Activated CD8-positive, alpha-beta memory T cell treated with anti-CD3 and anti-CD28 coated beads for 24 hours (primary cell): ENCODE results near the gene LYZL2.
"Not testable (repeated sequence)": the region's sequence is repeated elsewhere in the genome, so short reads cannot be mapped to it uniquely, and the experiment has no call there.

Experiments
- DNase-seq: peaks from one replicate; pipeline ENCODE4 v3.0.0-alpha.2; 2020

Gene LYZL2

DNA sequence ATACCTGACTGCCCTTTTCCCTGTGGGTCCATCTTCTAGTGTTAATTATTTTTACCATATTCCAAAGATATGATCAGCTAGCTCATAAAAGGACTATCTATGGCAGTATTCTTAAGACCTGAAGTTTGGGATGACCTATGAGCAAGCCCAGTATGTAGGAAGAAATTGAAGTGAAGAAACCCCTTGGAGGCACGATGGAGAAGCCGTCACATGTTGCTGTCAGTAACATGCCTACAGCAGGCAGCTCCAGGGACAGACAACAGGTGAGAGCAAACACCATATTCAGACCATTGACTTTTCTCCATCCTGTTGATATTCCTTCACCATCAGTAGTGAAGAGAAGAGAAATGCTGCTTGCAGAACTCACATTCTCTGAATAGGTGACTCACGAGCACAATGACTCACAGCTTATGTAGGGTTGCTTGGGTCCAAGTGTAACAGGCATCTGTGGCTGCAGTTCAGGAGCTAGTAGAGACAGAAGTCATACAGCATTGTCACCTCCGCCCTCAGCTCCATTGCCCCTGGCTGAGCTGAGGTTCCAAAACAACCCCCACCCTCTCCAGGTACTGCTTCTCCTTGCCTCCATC lies 8.4 kb upstream of the LYZL2 start:
- DNase-seq, result no peak

DNA sequence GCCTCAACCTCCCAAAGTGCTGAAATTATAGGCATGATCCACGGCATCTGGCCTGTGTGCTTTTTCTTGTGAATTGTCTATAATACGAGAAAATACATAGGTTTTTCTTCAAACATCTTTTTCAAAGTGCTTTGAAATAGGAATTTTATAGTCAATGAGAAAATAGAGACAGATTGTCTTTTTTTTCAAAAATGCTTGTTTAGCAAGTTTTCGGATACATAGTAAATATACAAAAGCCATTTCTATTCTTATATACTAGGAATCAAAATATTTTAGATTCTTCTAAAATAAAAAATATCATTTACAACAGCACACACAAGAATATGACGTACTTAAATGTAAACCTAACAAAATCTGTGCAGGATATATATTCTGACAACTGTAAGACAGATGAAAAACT lies 1.6 kb upstream of the LYZL2 start:
- no peak for DNase-seq

GRCh38 chr10:30630571-30630970 lies 1.0 kb upstream of the LYZL2 start:
- no peak for DNase-seq

- not testable (repeated sequence) for DNase-seq
Observed at GRCh38 chr10:30628576-30628975, 977 bp downstream of the LYZL2 start.

GRCh38 chr10:30626837-30627236 lies 2.7 kb downstream of the LYZL2 start:
- DNase-seq, result not testable (repeated sequence)

- DNase-seq, result not testable (repeated sequence)
Observed at GRCh38 chr10:30626196-30626595, 3.4 kb downstream of the LYZL2 start.

- DNase-seq, result no peak
Observed at GRCh38 chr10:30625080-30625479, 4.5 kb downstream of the LYZL2 start.

DNA sequence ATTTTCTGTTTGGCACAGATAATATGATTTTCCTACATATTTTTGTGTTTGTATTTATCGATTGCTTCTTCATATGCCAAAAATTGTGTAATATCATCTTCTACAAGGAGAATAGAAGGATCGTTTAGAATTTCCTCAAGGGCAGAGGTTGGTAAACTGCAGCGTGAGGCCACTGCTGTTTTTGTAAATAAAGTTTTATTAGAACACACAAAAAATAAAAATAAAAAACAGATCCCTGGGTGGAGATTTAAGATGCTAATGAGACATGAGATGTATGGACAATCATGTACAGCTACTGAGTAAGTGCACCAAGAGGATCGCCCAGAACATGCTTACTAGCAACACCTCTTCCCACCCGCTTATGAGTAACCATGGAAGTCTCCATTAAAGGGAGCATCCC lies 9.6 kb downstream of the LYZL2 start:
- DNase-seq, result no peak

DNA sequence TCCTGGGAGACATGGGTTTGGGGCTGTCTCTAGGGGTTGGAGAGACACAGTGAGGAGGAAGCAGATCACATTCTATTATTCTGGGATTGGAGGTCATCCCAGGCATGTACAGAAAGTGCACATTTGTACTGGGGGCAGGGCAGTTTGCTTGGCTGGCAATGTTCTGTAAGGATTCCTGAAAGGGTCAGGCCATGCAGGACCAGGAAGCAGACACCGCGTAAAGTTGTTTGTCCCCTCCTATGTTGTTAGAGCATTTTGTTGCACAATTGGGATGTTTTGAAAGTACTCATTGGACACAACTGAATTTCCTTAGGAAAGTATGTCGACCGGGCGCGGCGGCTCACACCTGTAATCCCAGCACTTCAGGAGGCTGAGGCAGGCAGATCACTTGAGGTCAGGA lies 12.5 kb downstream of the LYZL2 start:
- DNase-seq, result no peak

GRCh38 chr10:30611041-30611440 lies 18.5 kb downstream of the LYZL2 start:
- DNase-seq, result not testable (repeated sequence)

DNA sequence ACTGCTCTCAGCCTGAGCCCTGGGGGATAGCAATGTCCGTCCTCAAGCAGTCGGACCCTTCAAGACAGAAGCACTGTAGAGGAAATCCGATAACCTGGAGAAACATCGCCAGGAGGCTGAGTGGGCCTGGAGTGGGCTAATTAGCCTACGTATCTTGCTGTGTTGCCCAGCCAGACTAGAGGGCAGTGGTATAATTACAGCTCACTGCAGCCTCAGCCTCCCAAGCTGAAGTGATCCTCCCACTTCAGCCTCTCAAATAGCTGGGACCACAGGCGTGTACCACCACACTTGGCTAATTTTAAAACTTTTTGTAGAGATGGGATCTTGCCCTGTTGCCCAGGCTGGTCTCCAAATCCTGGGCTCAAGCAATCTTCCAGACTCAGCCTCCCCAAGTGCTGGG lies 21.7 kb downstream of the LYZL2 start:
- DNase-seq, result no peak

GRCh38 chr10:30606313-30606712 lies 23.2 kb downstream of the LYZL2 start:
- DNase-seq, result no peak

DNA sequence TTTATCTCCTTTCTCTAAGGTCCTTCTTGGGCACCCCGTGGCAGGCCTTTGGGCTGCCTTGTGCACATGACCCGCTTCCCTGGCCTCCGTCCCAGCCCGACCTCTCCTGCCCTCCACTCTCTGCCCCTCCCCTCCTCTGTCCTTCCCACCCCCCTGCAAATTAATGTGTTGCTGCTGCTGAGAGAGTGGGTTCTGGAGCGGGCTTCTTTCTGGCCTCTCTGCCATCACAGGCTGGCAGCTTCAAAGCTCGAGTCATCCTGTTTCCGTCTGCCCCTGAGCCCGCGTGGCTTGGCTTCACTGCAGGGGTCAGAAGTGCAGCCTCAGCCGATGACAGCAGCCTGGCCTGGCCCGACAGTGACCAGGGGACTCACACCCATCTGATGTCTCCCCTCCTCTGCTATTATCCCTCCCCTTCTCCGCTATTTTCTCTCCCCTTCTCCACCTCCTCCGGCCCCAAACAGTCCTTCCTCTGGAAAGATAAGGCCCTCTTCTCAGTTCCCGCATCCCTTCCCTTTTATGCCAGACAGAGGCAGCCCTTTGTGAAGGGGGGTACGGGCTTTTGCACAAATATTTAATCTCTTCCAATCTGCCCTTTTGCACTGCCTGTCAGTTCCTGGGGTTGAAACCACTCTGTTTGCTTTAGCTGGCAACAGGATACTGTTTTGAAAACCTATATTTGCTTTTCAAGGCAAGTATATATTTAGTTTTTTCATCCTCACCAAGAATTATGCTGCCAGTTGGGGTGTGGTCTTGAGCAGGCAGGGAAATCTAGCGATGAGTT lies 24.0 kb downstream of the LYZL2 start:
- DNase-seq, result not testable (repeated sequence)

DNA sequence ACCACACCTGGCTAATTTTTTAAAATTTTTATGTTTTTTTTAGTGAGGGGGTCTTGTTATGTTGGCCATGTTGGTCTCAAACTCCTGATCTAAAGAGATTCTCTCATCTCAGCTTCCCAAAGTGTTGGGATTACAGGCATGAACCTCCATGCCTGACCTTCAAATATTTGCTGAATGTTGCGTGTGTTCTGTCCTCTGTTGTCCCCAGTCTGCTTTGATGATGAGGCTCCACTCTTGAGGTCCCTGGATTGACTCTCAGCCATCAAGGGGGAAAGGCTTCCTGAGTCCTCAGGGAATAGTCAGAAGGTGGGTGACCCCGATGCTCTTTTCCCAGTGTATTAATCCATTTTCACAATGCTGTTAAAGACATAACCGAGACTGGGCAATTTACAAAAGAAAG lies 26.0 kb downstream of the LYZL2 start:
- no peak for DNase-seq

- DNase-seq, result no peak
Observed at GRCh38 chr10:30602747-30603146, 26.8 kb downstream of the LYZL2 start.

- no peak for DNase-seq
Observed at GRCh38 chr10:30600005-30600404, 29.5 kb downstream of the LYZL2 start.

DNA sequence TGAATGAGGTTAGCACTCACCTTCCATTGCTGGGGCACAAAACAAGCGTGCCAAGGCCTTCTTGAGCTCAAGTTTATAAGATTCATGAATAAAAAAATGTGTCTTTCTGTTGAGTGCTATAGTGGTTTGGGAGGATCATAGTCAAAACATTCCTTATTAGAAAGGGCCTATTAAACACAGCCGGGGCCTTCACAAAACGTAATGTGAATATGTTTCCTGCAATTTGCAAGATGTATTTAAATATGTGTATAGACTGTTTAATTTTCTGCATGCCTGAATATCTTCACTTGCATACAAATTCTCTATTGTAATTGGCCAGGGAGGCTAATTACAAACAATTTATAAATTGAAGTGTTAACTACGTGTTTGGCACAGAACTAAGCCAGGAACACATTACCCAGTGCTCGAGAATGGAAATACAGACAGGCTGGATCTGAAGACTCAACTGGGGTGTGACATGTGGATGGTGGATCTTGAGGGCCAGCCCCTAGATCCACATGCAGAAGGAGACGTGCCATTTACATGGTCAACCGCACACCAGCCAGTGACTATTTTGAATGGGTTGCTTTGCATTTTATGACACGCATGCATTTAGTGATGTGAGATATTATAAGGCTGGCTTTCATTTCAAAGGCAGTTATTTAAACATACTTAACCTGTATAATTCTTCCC lies 31.3 kb downstream of the LYZL2 start:
- no peak for DNase-seq

- not testable (repeated sequence) for DNase-seq
Observed at GRCh38 chr10:30597433-30597824, 32.1 kb downstream of the LYZL2 start.

DNA sequence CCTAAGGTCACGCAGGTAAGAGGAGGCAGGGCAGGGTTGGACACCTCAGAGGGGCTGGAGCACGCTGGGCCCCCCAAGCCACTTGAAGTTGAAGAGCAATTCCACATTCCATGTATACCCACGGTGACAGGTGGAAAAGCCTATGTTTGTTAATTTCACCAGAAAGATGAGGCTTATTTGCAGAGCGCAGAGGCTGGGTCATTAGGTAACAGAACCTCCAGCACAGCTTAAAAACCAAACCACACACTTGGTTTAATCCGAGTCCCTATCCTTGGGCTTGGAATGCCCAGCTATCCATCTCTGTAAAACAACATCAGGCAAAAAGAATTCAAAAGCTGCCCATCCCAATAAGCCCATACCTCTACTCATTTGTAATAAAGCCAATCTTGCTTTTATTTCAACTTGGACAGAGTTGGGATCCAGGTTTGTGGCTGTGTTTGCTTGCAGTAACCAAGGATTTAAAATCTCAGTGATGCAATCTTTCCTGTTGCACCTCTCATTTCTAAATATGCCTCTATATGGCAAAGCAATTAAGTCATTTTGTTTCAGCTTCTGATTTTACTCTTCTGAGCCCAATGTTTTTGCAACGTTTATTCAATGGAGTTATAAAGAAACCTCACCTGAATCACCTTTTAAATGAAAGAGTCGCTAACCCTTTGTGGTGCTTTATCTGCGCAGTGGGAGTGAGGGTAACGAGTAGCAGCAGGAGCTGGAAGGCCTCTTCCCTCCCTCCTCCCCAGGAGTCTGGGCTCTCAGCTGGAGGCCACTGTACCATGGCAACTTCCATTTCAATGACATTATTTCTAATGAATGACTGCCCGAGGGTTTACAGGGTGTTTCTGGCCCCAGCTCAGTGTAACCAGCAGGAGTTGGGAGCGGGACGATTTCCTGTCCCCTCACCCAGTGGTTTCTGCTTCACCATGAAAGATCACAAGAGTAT lies 32.8 kb downstream of the LYZL2 start:
- DNase-seq, result not testable (repeated sequence)

GRCh38 chr10:30596013-30596412 lies 33.5 kb downstream of the LYZL2 start:
- DNase-seq, result no peak

DNA sequence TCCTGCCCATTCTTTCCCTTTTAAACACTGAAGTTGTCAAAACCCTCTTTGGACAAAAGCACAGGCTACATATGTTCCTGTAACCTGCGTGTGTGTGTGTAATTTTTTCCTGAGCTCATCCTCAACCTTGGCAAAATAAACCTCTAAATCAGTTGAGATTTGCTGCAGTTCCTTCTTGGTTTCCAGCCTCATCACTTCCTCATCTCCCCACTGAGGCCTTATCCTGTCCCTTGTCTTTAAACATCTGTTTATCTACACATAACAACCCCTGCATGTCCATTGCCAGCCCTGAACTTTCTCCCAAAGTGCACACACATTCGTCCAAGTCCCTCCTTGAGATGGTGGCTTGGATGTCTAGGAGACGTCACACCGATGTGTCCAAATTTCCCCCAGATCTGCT lies 35.5 kb downstream of the LYZL2 start:
- DNase-seq, result no peak

DNA sequence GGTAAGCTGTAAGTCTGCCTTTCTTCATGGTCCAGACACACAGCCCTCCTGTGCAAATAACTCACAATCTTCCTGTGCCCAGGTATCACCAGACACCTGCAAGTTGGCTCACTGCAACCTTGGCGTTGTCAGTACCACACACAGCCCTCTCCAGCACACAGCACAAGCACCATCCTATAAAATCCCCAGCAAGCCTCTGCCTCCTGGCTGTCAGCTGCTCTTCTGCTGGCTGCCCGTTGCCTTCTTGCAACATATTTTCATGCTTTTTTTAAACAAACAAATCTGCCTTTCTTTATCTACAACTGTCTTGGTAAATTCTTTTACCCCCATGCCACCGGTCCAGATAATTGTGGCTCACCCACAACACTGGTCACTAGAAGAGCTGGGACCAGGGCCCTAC lies 36.8 kb downstream of the LYZL2 start:
- not testable (repeated sequence) for DNase-seq

- DNase-seq, result peak; percentile 67
Observed at GRCh38 chr10:30591249-30591670, 38.3 kb downstream of the LYZL2 start.
